SU-DHL-6 (cell line): Measurements from ENCODE around the gene IFT52.

Experiments
- EZH2phosphoT487 ChIP-seq: fragments of 200-600 bp; sonication (generic), shearing (Covaris generic); conservative IDR thresholded peaks from 2 replicates; pipeline ENCODE4 v1.6.1; 2018; ENCODE audit warnings: mild to moderate bottlenecking, antibody characterized with exemption, low read length, moderate library complexity, mixed read lengths
- TF ChIP-seq, protein P1 (sequence below): fragments of 200-600 bp; sonication (generic); IDR thresholded peaks from one replicate; pipeline ENCODE4 v1.5.1; 2017; ENCODE audit warnings: antibody characterized with exemption, mild to moderate bottlenecking, low read length, moderate library complexity; ENCODE audit not compliant: insufficient read depth, poor library complexity, severe bottlenecking

DNA sequence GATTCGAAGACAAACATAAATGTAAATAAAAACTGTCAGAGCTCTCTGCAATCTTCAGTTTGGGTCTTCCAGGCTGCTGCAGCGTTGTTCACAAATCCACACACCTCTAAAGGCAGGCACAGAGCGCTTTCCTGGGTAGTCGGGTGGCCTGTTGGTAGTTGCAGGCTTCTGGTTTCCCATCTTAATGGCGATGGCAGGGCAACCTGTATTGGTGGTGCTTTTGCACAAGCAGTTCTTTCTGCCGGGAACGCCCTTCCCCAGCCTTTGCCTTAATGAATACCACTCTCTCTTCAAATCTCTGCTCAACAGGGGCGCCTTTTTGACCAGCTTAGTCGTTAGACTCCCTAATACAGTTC lies 723 bp upstream of the IFT52 start:
- TF ChIP-seq, protein P1, sequence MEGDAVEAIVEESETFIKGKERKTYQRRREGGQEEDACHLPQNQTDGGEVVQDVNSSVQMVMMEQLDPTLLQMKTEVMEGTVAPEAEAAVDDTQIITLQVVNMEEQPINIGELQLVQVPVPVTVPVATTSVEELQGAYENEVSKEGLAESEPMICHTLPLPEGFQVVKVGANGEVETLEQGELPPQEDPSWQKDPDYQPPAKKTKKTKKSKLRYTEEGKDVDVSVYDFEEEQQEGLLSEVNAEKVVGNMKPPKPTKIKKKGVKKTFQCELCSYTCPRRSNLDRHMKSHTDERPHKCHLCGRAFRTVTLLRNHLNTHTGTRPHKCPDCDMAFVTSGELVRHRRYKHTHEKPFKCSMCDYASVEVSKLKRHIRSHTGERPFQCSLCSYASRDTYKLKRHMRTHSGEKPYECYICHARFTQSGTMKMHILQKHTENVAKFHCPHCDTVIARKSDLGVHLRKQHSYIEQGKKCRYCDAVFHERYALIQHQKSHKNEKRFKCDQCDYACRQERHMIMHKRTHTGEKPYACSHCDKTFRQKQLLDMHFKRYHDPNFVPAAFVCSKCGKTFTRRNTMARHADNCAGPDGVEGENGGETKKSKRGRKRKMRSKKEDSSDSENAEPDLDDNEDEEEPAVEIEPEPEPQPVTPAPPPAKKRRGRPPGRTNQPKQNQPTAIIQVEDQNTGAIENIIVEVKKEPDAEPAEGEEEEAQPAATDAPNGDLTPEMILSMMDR, result no peak
- TF ChIP-seq EZH2phosphoT487, result no peak
